OCI-LY3 (cell line): ENCODE results near the gene DGKG.

Experiments
- CTCF ChIP-seq: fragments of 200-600, 300-600 bp; sonication (generic); IDR thresholded peaks from 2 replicates; pipeline ENCODE4 v1.5.1; 2014; ENCODE audit warnings: antibody characterized with exemption, low read length, low read depth
- EZH2phosphoT487 ChIP-seq: fragments of 200-600 bp; shearing (Covaris generic); IDR thresholded peaks from 2 replicates; pipeline ENCODE4 v1.6.1; 2018; ENCODE audit warnings: antibody characterized with exemption, mixed run types, low read depth

- TF ChIP-seq CTCF: no peak
- TF ChIP-seq EZH2phosphoT487: no peak
These were observed 201.3 kb downstream of the DGKG start for GRCh38 chr3:186160691-186161243.
